Measurements from ENCODE around the gene TRAIP. TPM values are rescaled to one million over a fixed set of nuclear protein-coding genes. Genes with fewer than 3 reads are reported as not detected.

TRAIP gene
- total RNA-seq, 4 donors from 2014 or later = 1.5 to 17.4 (median 4.0) TPM

DNA sequence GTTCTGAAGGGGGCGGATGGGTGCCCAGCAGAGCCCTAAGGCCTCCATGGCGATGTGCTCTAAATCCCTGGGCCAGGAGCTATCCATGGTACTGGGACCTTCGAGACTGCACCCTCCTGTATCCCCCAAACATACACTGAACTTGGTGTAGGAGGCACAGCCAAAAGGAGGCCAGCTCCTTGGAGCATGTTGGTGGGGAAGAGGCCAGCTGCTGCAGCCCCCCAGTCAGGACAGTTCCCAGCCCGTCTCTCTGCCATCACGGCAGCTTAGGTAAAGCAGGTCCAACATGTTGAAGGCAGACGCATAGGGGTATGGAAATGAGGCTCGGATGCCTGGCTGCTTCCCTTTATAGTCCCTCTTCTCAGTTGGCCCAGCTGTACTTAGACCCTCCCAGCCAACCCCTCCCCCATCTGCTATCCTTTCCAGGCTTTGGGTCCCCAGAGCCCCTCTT lies 11.5 kb upstream of the TRAIP start:
- Histone ChIP-seq H3K4me1 (peaks cover 0 to 10% of the 10 kb centered on the region in 2 donors), H3K27me3 (peaks cover 6 to 16% of the 10 kb centered on the region in 2 donors), H3K27ac (no peak overlapping the region), H3K36me3 (no peaks in the 10 kb centered on the region), H3K4me3 (no peak overlapping the region), H3K9me3 (no peaks in the 10 kb centered on the region)
- intact Hi-C loops (cut with DNase I; ENCODE audit: low total_unique reads) = no loop called here
- DNase-seq = no peak
- TF ChIP-seq CTCF (IDR thresholded peaks at IDR 0.05) = no peak
- TF ChIP-seq POLR2A (IDR thresholded peaks at IDR 0.05) = no peak

DNA sequence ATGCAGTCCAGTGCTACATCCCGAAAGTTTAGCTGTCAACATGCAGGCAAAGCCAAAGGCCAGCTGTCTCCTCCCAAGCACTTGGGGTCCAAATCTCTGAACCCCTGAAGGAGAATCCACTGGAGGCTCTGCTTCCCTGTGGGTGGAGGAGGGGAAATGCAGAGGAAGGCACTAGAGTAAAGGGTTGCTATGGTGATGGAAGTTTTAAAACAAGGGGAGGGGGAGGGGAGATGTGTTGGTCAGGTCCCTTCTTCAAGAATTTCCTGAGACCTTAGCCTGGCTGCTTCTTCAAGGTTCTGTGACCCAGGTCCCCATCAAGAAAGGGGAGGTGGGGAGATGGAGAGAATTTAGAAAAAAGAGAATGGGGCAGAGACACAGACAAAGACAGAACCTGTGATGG lies 11.0 kb upstream of the TRAIP start:
- Histone ChIP-seq H3K4me3 (no peak overlapping the region), H3K36me3 (no peaks in the 10 kb centered on the region), H3K9me3 (no peaks in the 10 kb centered on the region), H3K4me1 (peaks cover 0 to 10% of the 10 kb centered on the region in 2 donors), H3K27me3 (peaks cover 6 to 16% of the 10 kb centered on the region in 2 donors), H3K27ac (no peak overlapping the region)
- DNase-seq = no peak
- intact Hi-C loops (cut with DNase I; ENCODE audit: low total_unique reads) = no loop called here
- TF ChIP-seq POLR2A (IDR thresholded peaks at IDR 0.05) (no peak), CTCF (IDR thresholded peaks at IDR 0.05) (no peak)

DNA sequence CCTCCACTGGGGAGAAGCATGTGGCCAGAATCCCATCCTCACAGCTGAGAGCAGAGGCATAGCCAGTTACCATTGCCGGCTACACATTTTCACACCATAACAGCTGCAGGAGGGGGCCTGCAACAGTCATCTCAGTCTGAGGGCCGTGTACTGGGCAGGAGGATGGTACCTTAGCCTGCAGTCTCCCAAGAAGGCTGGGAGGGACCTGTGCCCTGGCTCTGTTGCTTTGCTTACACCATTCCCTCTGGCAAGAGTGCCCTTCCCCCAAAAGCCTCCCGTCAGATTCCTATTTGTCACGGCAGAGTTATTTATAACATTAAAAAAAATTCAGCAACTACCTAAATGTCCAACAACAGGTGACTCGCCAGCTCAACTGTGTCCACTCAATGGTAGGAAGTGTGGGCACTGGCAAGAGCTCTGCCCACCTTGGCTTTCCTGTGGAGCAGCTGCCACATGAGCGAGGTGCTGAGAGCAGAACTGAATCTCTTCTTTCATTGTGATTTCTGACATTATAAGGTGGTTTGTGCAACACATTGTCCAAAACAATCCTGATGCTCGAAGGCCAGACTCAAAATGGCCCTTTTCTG lies 8.9 kb upstream of the TRAIP start:
- TF ChIP-seq CTCF (IDR thresholded peaks at IDR 0.05) (no peak), POLR2A (IDR thresholded peaks at IDR 0.05) (no peak)
- peaks cover 0 to 10% of the 10 kb centered on the region in 2 donors for H3K4me1 ChIP-seq
- no peak overlapping the region for H3K27ac ChIP-seq
- H3K9me3 ChIP-seq = no peaks in the 10 kb centered on the region
- H3K36me3 ChIP-seq = no peaks in the 10 kb centered on the region
- H3K4me3 ChIP-seq = no peak overlapping the region
- no peak for DNase-seq
- peaks cover 6 to 12% of the 10 kb centered on the region in 2 donors for H3K27me3 ChIP-seq
- intact Hi-C loops (cut with DNase I; ENCODE audit: low total_unique reads) = no loop called here

GRCh38 chr3:49864505-49864904 lies 8.1 kb upstream of the TRAIP start:
- no peak overlapping the region for H3K4me3 ChIP-seq
- H3K9me3 ChIP-seq = no peaks in the 10 kb centered on the region
- H3K4me1 ChIP-seq = peaks cover 0 to 6% of the 10 kb centered on the region in 2 donors
- H3K36me3 ChIP-seq = no peaks in the 10 kb centered on the region
- H3K27me3 ChIP-seq = peaks cover 6 to 11% of the 10 kb centered on the region in 2 donors
- intact Hi-C loops (cut with DNase I; ENCODE audit: low total_unique reads) = no loop called here
- DNase-seq = no peak
- no peak for TF ChIP-seq CTCF (IDR thresholded peaks at IDR 0.05)
- no peak for TF ChIP-seq POLR2A (IDR thresholded peaks at IDR 0.05)
- no peak overlapping the region for H3K27ac ChIP-seq

GRCh38 chr3:49859576-49860305 lies 3.4 kb upstream of the TRAIP start:
- Histone ChIP-seq H3K9me3 (no peaks in the 10 kb centered on the region), H3K27ac (no peak overlapping the region), H3K4me3 (no peak overlapping the region), H3K36me3 (no peaks in the 10 kb centered on the region), H3K4me1 (peaks cover 0 to 4% of the 10 kb centered on the region in 2 donors), H3K27me3 (no peaks in the 10 kb centered on the region)
- intact Hi-C loops (cut with DNase I; ENCODE audit: low total_unique reads) = no loop called here
- TF ChIP-seq POLR2A (IDR thresholded peaks at IDR 0.05) (no peak), CTCF (IDR thresholded peaks at IDR 0.05) (no peak)
- no peak for DNase-seq
